NCI-H524 treated with DMSO at 0.1 percent for 48 hours (cell line): ENCODE data around the gene PCDHGA9.
"Not testable (repeated sequence)": the region's sequence is repeated elsewhere in the genome, so short reads cannot be mapped to it uniquely, and the experiment has no call there.

Experiments
- DNase-seq: peaks from one replicate; lab custom pipeline; 2025; lab: John Stamatoyannopoulos, UW

Gene PCDHGA9

GRCh38 chr5:141402553-141403243, at the start of gene PCDHGA9:
Gene PCDHGA9 (plus strand): TSS chr5:141402778. CDS start chr5:141402953, 175 bp downstream.
- no peak for DNase-seq

- no peak for DNase-seq
Observed at GRCh38 chr5:141354900-141355469, 47.6 kb upstream of the PCDHGA9 start, which contains the start of gene PCDHGA4. Gene PCDHGA4 (plus strand): TSS chr5:141355021. CDS start chr5:141355108, 87 bp downstream.

DNA sequence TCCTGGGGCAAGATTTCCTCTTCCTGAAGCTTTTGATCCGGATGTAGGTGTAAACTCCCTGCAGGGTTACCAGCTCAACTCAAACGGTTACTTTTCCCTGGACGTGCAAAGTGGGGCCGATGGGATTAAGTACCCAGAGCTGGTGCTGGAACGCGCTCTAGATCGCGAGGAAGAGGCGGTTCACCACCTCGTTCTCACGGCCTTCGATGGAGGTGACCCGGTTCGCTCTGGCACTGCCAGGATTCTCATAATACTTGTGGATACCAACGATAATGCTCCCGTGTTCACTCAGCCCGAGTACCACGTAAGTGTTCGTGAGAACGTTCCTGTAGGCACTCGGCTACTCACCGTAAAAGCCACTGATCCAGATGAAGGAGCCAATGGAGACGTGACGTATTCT, 46.9 kb upstream of the PCDHGA9 start:
- DNase-seq: no peak

GRCh38 chr5:141356133-141356532, 46.4 kb upstream of the PCDHGA9 start:
- DNase-seq: no peak

DNA sequence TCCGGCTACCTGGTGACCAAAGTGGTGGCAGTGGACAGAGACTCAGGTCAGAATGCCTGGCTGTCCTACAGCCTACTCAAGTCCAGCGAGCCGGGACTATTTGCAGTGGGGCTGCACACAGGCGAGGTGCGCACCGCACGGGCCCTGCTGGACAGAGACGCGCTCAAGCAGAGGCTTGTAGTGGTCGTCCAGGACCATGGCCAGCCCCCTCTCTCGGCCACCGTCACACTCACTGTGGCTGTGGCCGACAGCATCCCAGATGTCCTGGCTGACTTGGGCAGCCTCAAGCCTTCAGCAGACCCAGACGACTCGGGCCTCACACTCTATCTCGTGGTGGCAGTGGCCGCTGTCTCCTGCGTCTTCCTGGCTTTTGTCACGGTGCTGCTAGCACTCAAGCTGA, 45.6 kb upstream of the PCDHGA9 start:
- no peak for DNase-seq

DNA sequence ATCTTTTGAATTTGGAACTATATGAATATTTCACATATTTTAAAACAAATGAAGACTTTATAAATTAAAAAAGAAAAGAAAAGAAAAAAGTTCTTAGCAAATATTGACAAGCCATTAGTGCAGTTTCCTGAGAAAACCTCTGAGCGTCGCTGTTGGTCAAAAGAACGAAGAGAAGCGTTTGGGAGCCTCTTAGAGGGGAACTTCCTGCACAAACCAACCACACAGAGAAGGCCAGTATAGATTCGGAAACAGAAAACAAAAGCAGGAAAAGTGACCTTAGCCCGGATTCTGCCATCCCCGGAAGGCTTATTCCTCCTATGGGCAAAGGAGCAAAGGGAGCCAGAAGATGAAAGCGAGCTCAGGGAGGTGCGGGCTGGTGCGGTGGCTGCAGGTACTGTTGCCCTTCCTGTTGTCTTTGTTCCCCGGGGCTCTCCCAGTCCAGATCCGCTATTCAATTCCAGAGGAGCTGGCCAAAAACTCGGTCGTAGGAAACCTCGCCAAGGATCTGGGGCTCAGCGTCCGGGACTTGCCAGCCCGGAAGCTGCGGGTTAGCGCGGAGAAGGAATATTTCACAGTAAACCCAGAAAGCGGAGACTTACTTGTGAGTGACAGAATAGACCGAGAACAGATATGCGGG, 42.7 kb upstream of the PCDHGA9 start, which contains the start of gene PCDHGB2:
Gene PCDHGB2, plus strand, starts transcription at position 205 of the 637 bp plus-strand sequence. Its CDS starts 142 bp downstream, at position 347.
- DNase-seq: no peak

GRCh38 chr5:141360685-141361084, 41.9 kb upstream of the PCDHGA9 start:
- DNase-seq: no peak

- DNase-seq: no peak
Observed at GRCh38 chr5:141362719-141363118, 39.9 kb upstream of the PCDHGA9 start.

- DNase-seq: no peak
Observed at GRCh38 chr5:141363952-141364660, 38.5 kb upstream of the PCDHGA9 start, which contains the start of gene PCDHGA5. Gene PCDHGA5 (plus strand): TSS chr5:141364162. CDS start chr5:141364331, 169 bp downstream.

DNA sequence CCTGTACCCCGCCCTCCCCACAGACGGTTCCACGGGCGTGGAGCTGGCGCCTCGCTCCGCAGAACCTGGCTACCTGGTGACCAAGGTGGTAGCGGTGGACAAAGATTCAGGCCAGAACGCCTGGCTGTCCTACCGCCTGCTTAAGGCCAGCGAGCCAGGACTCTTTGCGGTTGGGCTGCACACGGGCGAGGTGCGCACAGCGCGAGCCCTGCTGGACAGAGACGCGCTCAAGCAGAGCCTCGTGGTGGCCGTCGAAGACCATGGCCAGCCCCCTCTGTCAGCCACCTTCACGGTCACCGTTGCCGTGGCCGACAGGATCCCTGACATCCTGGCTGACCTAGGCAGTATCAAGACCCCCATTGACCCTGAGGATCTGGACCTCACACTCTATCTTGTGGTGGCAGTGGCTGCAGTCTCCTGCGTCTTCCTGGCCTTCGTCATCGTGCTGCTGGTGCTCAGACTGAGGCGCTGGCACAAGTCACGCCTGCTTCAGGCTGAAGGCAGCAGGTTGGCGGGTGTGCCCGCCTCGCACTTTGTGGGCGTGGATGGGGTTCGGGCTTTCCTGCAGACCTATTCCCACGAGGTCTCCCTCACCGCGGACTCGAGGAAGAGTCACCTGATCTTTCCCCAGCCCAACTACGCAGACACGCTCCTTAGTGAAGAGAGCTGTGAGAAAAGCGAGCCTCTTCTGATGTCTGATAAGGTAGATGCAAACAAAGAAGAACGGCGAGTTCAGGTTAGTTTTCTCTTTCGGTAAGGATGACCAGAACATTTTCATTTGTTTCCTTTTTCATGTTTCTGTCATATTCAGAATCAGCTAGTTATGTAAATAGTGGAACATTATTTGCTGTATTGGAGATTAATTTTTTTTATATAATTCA, 36.3 kb upstream of the PCDHGA9 start:
- no peak for DNase-seq

DNA sequence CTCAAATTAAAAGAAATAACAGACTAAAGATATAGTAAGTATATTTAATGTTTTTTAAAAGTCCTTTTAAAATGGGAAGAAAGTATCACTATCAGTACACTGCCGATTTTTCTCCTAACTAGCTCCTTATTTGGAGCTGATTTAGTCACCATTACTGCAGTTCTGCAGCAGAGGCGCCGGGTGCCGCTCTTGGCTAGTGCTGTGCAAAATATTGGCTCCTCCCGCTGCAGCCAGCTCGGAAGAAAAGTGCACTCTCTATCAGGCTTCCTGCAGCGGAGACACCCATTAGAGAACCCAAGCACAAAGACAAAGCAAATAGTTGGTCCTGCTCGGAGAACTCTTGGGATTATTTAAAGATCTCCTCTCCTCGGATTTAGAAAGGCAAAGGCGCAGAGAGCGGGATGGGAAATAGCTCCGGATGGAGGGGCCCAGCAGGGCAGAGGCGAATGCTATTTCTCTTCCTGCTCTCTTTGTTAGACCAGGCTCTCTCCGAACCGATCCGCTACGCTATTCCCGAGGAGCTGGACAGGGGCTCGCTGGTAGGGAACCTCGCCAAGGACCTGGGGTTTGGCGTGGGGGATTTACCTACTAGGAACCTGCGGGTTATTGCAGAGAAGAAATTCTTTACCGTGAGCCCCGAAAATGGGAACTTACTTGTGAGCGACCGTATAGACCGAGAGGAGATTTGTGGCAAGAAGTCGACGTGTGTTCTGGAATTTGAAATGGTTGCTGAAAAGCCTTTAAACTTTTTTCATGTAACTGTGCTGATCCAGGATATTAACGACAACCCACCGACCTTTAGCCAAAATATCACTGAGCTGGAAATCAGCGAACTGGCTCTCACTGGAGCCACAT, 32.4 kb upstream of the PCDHGA9 start, which contains the start of gene PCDHGB3:
Gene PCDHGB3, plus strand, starts transcription at position 249 of the 855 bp plus-strand sequence. Its CDS starts 153 bp downstream, at position 402.
- DNase-seq: no peak

DNA sequence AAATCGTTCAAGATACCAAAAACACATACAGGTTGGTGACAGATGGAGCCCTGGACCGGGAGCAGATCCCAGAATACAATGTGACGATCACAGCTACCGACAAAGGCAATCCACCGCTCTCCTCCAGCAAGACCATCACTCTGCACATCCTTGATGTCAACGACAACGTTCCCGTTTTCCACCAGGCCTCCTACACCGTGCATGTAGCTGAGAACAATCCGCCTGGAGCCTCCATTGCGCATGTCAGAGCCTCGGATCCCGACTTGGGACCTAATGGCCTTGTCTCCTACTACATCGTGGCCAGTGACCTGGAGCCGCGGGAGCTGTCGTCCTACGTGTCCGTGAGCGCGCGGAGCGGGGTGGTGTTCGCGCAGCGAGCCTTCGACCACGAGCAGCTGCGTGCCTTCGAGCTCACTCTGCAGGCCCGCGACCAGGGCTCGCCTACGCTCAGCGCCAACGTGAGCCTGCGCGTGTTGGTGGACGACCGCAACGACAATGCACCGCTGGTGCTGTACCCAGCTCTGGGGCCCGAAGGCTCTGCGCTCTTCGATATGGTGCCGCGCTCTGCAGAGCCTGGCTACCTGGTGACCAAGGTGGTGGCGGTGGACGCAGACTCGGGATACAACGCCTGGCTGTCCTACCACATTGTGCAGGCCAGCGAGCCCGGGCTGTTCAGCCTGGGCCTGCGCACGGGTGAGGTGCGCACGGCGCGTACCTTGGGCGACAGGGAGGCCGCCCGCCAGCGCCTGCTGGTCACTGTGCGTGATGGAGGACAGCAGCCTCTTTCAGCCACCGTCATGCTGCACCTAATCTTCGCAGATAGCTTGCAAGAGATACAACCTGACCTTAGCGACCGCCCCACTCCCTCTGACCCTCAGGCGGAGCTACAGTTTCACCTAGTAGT, 30.8 kb upstream of the PCDHGA9 start:
- no peak for DNase-seq

GRCh38 chr5:141373673-141374317, 28.8 kb upstream of the PCDHGA9 start, which contains the start of gene PCDHGA6:
Gene PCDHGA6 (plus strand): TSS chr5:141373891. CDS start chr5:141374084, 193 bp downstream.
- DNase-seq: no peak

- DNase-seq: no peak
Observed at GRCh38 chr5:141374627-141375026, 28.0 kb upstream of the PCDHGA9 start.

DNA sequence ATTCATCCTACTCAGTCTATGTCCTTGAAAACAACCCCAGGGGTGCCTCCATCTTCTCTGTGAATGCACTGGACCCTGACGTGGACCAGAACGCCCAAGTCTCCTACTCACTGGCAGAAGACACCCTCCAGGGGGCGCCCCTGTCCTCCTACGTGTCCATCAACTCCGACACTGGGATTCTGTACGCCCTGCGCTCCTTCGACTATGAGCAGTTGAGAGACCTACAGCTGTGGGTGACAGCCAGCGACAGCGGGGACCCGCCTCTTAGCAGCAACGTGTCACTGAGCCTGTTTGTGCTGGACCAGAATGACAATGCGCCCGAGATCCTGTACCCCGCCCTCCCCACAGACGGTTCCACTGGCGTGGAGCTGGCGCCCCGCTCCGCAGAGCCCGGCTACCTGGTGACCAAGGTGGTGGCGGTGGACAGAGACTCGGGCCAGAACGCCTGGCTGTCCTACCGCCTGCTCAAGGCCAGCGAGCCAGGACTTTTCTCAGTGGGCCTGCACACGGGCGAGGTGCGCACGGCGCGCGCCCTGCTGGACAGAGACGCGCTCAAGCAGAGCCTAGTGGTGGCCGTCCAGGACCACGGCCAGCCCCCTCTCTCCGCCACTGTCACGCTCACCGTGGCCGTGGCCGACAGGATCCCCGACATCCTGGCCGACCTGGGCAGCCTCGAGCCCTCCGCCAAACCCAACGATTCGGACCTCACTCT, 27.0 kb upstream of the PCDHGA9 start:
- not testable (repeated sequence) for DNase-seq

- DNase-seq: no peak
Observed at GRCh38 chr5:141382469-141383294, 19.9 kb upstream of the PCDHGA9 start, which contains the start of gene PCDHGA7. Gene PCDHGA7 (plus strand): TSS chr5:141382742. CDS start chr5:141382900, 158 bp downstream.

- DNase-seq: no peak
Observed at GRCh38 chr5:141383345-141383744, 19.2 kb upstream of the PCDHGA9 start.
